ENCODE results near the gene JAK1. TPM values are rescaled to one million over a fixed set of nuclear protein-coding genes. Genes with fewer than 3 reads are reported as not detected.

Gene JAK1
- total and polyA plus RNA-seq, 10 of the 15 experiments (the other 5 are each of a cell fraction or from before 2014, with no cell fraction given) = 9.6 to 45.5 (median 35.7) TPM

DNA sequence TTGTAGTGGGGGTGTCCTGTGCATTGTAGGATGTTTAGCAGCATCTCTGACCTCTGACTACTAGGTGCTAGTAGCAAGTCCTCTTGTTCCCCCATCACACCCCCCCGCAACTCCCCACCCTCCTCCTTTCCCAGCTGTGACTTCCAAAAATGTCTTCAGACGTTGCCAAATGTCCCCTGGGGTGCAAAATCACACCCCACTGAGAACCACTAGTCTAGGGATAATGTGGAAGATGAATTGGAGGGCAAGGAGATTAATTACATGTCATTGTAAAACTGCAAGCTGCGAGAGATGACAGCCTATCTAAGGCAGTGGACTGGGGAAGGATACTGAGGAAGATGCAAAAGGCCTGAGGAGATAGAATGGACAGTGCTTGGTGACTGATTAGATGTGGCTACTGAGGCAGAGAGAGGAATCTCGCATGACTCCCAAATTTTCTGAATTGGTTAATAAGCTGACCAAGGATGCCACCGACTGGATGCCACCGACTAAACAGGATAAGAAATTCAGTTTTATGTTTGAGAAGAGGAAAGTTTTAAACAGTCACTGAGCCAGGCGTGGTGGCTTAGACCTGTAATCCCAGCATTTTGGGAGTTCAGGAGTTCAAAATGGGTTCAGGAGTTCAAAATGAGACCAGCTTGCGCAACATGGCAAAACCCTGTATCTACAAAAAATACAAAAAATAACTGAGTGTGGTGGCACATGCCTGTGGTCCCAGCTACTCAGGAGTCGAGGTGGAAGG is 3.1 kb upstream of the JAK1 start (continued):
- no peak for TF ChIP-seq CHD2 (IDR thresholded peaks at IDR 0.05; ENCODE audit: borderline replicate concordance, low read depth, low read length)
- TF ChIP-seq ATF7 (IDR thresholded peaks at IDR 0.05; ENCODE audit: low read depth) = no peak
- TF ChIP-seq RELA (IDR thresholded peaks at IDR 0.05; ENCODE audit: borderline replicate concordance, partially characterized antibody) = no peak
- TF ChIP-seq BRCA1 (IDR thresholded peaks at IDR 0.05; ENCODE audit: low read depth, low read length) = no peak
- TF ChIP-seq, protein P1, sequence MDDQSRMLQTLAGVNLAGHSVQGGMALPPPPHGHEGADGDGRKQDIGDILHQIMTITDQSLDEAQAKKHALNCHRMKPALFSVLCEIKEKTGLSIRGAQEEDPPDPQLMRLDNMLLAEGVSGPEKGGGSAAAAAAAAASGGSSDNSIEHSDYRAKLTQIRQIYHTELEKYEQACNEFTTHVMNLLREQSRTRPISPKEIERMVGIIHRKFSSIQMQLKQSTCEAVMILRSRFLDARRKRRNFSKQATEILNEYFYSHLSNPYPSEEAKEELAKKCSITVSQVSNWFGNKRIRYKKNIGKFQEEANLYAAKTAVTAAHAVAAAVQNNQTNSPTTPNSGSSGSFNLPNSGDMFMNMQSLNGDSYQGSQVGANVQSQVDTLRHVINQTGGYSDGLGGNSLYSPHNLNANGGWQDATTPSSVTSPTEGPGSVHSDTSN (IDR thresholded peaks at IDR 0.05; ENCODE audit: insufficient replicate concordance, low read depth, low read length) = no peak

DNA sequence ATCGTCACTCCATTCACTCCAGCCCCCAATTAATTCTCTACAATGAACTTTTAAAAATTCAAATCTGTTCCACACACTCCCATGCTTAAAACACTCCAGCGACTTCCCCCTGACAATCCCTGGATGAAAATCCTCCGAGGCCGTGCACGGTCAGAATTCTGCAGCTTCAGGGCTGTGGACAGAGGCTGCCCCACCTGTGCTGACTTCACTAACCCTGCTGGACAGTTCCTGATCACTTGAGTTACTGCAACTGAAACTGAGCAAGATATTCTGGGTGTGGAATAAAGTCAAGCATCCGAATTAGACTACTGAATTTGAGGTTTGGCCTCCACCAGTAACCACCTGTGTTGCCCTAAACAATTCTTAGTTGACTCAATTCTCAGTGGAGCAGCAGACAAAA is 1.0 kb upstream of the JAK1 start:
- intact Hi-C loops (cut with micrococcal nuclease; ENCODE audit: unreplicated experiment) = loop anchor here (2.0 to 10.0 kb wide), 2 partner anchors 103 to 1317 kb away; no protein-coding TSS in a partner anchor
- CTCF ChIA-PET = no interaction called here
- Histone ChIP-seq H3K4me2 (ENCODE audit: control insufficient read depth, insufficient read depth) (peak overlapping the region; percentile 86; the same call in 1 of the 2 replicates), H3K9me3 (replicated peaks; ENCODE audit: control insufficient read depth, insufficient read depth, low read length) (no peaks in the 10 kb centered on the region), H3K36me3 (ENCODE audit: control insufficient read depth in 2 of 2, insufficient read depth in 2 of 2, low read length in 1 of 2) (no peaks in the 10 kb centered on the region), H3K9ac (ENCODE audit: control insufficient read depth, insufficient read depth, low read length) (no peak overlapping the region), H2AFZ (ENCODE audit: control insufficient read depth, low read depth, low read length) (no peak overlapping the region), H3K4me1 (ENCODE audit: control insufficient read depth, insufficient read depth, low read length) (peaks cover 19% of the 10 kb centered on the region), H3K79me2 (ENCODE audit: control insufficient read depth, insufficient read depth, low read length) (peaks cover 37% of the 10 kb centered on the region), H3K4me3 (no peak overlapping the region), H3K27me3 (replicated peaks in 1 of 2; ENCODE audit: control insufficient read depth in 2 of 2, insufficient read depth in 2 of 2, low read length in 1 of 2) (no peaks in the 10 kb centered on the region), H3K27ac (ENCODE audit: control insufficient read depth, insufficient read depth) (no peak overlapping the region), H4K20me1 (ENCODE audit: control insufficient read depth, insufficient read depth) (no peaks in the 10 kb centered on the region)
- 50% methylated on average over 6 of the region's 6 CpGs for WGBS (ENCODE audit: insufficient coverage, insufficient replicate concordance, low lambda C conversion rate, missing lambda C conversion rate)
- FAIRE-seq (no peak), ATAC-seq (no peak), DNase-seq (ENCODE audit: low read depth, low spot score) (no peak)
- SMC1A ChIA-PET (ENCODE audit: uncharacterized antibody, unreplicated experiment) = interaction anchor here (0.5 to 0.8 kb wide), 4 partner anchors 45 to 1277 kb away, joined by 3 to 5 read pairs (median 3); no protein-coding TSS in a partner anchor
- RAD21 ChIA-PET (ENCODE audit: unreplicated experiment) = interaction anchor here (1.8 kb wide), 1 partner anchor 103 kb away, joined by 5 read pairs; no protein-coding TSS in a partner anchor
- no TSS peak for BruUV-seq (replicated peaks)
- in situ Hi-C loops (cut with MboI) = no loop called here
- POLR2A ChIA-PET = no interaction called here
- TF ChIP-seq ETV6 (conservative IDR thresholded peaks at IDR 0.05 in 1 of 2, IDR thresholded peaks at IDR 0.05 in 1 of 2; ENCODE audit: borderline replicate concordance in 1 of 2, low read depth in 1 of 2) (no peak), MTA2 (IDR thresholded peaks at IDR 0.05; ENCODE audit: low read depth) (no peak), SIN3A (IDR thresholded peaks at IDR 0.05; ENCODE audit: low read depth, low read length) (no peak), SRF (IDR thresholded peaks at IDR 0.05; ENCODE audit: low read depth in 2 of 2, low read length in 2 of 2) (no peak), NR2F1 (conservative IDR thresholded peaks at IDR 0.05) (no peak)
- TF ChIP-seq, protein P2, sequence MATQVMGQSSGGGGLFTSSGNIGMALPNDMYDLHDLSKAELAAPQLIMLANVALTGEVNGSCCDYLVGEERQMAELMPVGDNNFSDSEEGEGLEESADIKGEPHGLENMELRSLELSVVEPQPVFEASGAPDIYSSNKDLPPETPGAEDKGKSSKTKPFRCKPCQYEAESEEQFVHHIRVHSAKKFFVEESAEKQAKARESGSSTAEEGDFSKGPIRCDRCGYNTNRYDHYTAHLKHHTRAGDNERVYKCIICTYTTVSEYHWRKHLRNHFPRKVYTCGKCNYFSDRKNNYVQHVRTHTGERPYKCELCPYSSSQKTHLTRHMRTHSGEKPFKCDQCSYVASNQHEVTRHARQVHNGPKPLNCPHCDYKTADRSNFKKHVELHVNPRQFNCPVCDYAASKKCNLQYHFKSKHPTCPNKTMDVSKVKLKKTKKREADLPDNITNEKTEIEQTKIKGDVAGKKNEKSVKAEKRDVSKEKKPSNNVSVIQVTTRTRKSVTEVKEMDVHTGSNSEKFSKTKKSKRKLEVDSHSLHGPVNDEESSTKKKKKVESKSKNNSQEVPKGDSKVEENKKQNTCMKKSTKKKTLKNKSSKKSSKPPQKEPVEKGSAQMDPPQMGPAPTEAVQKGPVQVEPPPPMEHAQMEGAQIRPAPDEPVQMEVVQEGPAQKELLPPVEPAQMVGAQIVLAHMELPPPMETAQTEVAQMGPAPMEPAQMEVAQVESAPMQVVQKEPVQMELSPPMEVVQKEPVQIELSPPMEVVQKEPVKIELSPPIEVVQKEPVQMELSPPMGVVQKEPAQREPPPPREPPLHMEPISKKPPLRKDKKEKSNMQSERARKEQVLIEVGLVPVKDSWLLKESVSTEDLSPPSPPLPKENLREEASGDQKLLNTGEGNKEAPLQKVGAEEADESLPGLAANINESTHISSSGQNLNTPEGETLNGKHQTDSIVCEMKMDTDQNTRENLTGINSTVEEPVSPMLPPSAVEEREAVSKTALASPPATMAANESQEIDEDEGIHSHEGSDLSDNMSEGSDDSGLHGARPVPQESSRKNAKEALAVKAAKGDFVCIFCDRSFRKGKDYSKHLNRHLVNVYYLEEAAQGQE (IDR thresholded peaks at IDR 0.05; ENCODE audit: low read depth, low read length) = peak; percentile 74; the same call in 1 of the 2 replicates
- TF ChIP-seq, protein P3, sequence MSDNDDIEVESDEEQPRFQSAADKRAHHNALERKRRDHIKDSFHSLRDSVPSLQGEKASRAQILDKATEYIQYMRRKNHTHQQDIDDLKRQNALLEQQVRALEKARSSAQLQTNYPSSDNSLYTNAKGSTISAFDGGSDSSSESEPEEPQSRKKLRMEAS (IDR thresholded peaks at IDR 0.05; ENCODE audit: low read depth, low read length) = no peak
